ENCODE data around the gene IKZF3.

GRCh38 chr17:39852239-39852638 lies 11.9 kb downstream of the IKZF3 start:
- TF ChIP-seq CTCF (conservative IDR thresholded peaks at IDR 0.05; ENCODE audit: low read length): no peak
- TF ChIP-seq EZH2phosphoT487 (IDR thresholded peaks at IDR 0.05; ENCODE audit: borderline replicate concordance): no peak

Measured in Loucy (cell line).